Measurements from ENCODE around the gene APOC1.
"Not testable (repeated sequence)": the region's sequence is repeated elsewhere in the genome, so short reads cannot be mapped to it uniquely, and the experiment has no call there.

Gene APOC1

DNA sequence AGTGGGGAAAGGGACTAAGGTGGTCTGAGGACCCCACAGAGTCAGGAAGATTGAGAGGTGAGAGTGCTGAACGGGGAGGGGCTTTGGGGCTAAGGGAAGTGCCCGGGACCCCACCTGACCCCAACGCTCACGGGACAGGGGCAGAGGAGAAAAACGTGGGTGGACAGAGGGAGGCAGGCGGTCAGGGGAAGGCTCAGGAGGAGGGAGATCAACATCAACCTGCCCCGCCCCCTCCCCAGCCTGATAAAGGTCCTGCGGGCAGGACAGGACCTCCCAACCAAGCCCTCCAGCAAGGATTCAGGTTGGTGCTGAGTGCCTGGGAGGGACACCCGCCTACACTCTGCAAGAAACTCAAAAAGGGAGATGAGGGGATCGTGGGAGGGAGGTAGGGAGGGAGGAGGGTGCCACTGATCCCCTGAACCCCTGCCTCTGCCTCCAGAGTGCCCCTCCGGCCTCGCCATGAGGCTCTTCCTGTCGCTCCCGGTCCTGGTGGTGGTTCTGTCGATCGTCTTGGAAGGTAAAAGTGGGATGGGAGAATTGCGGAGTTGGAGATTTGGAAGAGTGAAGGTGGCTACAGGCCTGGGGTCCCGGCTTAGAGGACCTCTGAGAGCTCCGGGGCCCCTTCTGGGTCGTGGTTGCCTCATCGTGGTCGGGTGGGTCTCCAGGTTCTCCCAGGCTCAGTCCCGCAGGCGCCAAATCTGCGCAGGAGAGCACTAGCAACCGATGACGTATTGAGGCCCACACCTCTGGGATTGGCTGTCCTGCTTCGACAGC is at the start of gene APOC1:
APOC1 (plus strand) TSS at position 176 of the 774 bp plus-strand sequence; CDS start at position 460, 284 bp downstream.
- peak; percentile 92 for DNase-seq (ENCODE audit: low spot score)

DNA sequence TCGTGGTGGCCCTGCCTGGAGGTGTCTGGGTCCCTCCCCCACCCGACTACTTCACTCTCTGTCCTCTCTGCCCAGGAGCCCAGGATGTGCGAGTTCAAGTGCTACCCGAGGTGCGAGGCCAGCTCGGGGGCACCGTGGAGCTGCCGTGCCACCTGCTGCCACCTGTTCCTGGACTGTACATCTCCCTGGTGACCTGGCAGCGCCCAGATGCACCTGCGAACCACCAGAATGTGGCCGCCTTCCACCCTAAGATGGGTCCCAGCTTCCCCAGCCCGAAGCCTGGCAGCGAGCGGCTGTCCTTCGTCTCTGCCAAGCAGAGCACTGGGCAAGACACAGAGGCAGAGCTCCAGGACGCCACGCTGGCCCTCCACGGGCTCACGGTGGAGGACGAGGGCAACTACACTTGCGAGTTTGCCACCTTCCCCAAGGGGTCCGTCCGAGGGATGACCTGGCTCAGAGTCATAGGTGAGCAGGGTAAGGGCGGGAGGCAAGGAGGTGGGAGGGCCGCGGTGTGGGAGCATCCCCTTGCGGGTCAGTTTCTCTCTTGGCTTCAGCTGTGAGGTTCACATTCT is 49.1 kb upstream of the APOC1 start:
- DNase-seq (ENCODE audit: low spot score): no peak

DNA sequence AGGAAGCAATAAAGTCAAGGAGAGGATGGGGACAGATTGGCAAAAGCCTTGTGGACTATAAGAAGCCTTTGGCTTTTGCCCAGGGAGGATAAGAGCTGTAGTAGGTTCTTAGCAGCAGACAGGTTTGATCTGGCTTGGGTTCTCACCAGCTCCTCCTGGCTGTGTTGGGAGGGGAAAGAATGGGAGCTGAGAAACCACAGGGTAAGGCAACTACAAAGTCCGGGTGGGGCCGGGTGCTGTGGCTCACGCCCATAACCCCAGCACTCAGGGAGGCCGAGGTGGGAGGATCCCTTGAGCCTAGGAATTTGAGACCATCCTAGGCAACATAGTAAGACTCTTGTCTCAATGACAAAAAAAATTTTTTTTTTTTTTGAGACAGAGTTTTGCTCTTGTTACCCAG is 47.7 kb upstream of the APOC1 start:
- no peak for DNase-seq (ENCODE audit: low spot score)

DNA sequence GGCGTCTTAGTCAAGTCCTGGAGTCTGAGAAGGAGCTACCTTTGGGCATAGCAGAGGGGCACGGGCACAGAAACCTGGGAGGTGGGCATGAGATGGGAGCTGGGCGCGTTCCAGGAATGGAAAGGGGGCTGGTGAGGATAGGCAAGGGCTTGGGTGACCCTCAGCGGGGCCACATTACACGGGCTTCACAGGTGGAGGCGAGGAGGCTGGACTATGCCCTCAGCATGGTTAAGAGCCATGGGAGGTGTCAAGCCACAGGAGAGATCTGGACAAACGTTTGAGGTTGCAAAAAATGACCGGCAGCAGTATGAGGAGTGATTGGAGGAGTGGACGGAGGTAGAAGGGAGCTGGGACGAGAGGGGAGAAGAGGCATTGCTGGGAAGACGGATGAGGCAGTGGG is 46.8 kb upstream of the APOC1 start:
- no peak for DNase-seq (ENCODE audit: low spot score)

DNA sequence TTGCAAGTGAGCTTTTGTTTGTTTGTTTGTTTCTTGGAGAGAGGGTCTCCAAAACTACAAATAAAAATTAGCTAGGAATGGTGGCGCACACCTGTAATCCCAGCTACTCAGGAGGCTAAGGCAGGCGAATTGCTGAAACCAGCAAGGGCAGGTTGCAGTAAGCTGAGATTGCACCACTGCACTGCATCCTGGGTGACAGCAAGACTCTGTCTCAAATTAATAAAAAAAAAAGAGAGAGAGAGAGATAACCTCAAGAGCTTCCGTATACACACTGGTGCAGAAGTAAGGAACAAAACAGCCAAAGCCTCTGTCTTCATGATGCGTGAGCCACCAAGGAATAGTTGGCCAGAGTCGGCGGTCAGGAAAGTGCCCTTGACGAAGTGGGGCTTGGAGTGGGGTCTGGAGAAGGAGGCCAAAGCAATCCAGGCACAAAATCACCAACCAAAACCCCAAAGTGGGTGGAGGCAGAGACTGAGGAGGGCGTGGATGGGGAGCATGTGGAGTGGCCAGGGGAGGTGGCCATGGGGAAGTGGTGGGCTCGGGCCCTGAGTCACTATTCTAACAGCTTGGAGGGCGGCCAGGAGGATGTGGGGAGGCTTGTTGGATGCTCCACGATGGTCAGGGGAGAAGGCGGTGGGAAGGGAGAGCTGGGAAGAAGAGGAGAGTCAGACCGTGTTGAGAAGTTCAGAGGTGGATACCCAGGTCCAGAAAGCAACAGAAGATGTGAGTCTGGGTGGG is 44.5 kb upstream of the APOC1 start:
- DNase-seq (ENCODE audit: low spot score): no peak

DNA sequence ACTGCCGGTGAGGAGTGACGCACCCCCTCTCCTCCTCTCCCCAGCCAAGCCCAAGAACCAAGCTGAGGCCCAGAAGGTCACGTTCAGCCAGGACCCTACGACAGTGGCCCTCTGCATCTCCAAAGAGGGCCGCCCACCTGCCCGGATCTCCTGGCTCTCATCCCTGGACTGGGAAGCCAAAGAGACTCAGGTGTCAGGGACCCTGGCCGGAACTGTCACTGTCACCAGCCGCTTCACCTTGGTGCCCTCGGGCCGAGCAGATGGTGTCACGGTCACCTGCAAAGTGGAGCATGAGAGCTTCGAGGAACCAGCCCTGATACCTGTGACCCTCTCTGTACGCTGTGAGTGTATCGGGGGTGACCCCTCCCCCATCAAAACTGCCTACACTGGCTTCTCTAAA is 42.6 kb upstream of the APOC1 start:
- no peak for DNase-seq (ENCODE audit: low spot score)

DNA sequence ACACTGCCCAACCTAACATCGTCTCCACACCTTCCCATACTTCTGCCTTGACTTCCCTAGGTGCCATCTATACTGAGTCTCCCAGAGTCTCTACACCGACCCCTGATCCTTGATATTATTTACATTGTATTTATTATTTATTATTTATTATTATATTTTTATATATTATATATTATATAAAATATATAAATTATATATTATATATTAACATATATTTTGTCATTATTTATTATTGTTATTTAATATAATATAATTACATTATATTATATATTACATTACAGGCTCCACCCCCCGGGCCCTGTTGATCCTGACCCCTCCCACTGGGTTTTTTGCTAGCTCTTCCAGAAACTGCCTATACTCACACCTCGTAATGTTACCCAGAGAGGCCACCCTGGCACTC is 41.7 kb upstream of the APOC1 start:
- DNase-seq (ENCODE audit: low spot score): no peak

DNA sequence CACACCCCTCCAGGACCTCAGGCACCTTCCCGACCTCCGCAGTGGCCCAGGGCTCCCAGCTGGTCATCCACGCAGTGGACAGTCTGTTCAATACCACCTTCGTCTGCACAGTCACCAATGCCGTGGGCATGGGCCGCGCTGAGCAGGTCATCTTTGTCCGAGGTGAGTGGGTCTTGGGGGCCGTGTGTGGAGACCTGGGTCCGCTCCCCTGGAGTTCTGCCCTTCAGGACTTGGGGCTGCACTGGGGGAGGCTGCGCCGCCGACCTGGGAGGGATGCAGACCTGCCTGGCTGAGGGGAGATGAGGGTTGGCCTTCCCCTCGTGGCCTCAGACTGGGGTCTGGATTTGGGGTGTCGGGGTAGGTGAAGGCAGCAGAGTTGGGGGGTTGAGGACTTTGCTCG is 40.1 kb upstream of the APOC1 start:
- no peak for DNase-seq (ENCODE audit: low spot score)

DNA sequence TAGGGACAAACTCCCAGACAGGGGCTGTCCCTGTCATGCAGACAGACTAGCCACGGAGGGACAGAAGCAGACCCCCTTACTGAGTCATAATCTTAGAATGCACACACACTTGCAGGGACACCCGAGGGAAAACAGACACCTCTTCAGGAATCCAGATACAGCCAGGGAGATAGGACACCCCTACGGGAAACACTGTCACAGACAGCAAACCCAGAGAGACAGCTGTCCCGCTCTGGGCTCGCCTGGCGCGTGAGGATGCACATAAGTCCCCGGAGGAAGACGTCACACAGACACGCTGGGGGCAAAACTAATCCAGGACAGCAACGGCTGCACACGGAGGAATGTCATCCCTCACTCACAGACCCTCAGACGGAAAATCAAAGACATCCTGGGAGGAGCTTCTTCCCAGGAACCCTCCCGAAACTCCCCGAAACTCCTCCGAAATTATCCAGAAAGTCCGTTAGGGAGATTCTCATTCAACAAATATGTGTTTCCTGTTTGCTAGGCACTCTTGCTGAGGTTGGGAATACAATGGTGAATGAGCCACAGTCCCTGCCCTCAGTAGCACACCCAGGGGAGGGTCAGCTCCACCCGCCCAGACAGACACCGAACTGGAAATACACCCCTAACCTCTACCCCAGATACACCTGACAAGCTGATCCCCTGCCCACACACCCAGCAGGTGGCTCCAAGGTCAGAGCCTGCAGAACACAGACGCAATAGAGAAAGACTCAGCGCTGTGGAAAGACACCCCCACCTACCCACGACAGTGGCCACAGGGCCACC is 38.5 kb upstream of the APOC1 start:
- DNase-seq (ENCODE audit: low spot score): no peak

DNA sequence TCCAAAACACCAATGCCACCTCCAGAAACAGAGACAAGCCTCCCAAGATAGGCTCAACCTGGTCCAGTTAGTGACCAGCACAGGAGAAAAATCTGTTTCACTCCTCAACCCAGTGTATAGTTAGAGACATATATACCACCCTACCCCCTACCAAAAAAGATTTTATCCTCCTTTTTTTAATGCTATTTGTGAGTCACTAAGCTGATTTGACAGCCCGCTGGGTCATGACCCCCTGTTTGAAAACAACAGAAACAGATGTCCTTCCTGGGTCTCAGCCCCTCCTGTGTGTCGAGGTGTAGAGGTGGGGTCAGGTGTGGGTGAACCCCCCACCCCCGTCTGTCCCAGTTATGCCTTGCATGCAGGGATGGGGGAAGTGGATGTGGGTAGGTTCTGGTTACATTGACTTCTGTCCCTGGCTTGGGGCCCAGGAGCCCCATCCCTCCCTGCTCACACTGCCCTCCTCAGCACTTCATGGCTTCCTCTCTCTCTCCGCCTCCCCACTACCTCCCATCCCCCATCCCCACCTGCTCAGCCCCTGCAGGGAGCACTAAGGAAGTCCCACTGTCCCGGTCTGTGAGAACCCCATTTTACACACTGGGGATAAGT is 37.4 kb upstream of the APOC1 start:
- DNase-seq (ENCODE audit: low spot score): no peak

DNA sequence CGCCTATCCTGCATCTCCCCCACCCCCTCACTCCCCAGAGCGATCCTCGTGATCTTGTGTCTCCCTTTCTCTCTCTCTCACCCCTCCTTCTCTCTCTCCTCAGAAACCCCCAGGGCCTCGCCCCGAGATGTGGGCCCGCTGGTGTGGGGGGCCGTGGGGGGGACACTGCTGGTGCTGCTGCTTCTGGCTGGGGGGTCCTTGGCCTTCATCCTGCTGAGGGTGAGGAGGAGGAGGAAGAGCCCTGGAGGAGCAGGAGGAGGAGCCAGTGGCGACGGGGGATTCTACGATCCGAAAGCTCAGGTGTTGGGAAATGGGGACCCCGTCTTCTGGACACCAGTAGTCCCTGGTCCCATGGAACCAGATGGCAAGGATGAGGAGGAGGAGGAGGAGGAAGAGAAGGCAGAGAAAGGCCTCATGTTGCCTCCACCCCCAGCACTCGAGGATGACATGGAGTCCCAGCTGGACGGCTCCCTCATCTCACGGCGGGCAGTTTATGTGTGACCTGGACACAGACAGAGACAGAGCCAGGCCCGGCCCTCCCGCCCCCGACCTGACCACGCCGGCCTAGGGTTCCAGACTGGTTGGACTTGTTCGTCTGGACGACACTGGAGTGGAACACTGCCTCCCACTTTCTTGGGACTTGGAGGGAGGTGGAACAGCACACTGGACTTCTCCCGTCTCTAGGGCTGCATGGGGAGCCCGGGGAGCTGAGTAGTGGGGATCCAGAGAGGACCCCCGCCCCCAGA is 36.1 kb upstream of the APOC1 start:
- no peak for DNase-seq (ENCODE audit: low spot score)

DNA sequence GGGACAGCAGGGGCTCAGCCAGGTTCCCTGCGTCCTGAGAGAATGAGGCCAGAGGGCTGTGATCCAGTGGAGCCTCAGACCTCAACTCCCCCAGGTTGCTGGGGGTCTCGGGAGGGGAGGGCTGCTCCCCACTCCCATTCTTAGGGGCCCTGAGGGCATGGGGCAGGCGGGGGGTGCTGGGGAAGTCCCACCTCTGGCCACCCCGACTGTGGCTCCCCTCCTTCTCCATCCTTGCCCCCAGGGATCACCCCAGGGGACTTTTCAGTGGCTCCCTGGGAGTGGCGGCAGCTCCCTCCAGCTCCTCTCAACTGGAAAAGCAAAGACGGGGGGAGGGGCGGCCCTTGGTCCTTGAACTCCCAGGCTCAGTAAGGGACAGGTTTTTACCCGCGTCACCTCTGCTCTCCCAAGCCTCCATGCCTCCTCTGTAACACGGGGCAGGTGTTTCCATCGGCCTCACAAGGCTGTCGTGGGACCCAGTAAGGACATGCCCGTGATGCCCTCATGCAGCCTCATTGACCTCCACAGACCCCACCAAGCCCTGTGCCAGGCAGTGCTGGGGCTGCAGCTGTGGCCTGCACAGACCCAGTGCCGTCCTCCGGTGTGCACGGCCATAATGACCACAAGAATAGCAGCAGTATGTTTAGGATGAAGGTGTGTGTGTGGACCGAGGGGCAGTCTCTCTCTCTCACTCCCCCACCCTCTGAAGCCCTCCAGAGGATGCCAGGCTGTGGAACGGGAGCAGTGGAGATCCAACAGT is 34.9 kb upstream of the APOC1 start:
- no peak for DNase-seq (ENCODE audit: low spot score)

DNA sequence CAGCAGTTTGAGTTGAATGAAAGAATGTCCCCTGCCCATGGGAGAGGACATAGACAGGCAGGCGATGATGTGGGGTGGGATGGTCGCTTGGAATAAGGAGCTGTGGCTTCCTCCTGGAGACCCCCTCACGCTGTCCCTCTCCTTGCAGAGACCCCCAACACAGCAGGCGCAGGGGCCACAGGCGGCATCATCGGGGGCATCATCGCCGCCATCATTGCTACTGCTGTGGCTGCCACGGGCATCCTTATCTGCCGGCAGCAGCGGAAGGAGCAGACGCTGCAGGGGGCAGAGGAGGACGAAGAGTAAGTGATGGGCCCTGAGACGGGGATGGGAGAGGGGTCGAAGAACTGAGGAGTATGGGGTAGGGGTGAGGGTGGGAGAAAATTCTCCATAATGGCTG is 32.3 kb upstream of the APOC1 start:
- no peak for DNase-seq (ENCODE audit: low spot score)

DNA sequence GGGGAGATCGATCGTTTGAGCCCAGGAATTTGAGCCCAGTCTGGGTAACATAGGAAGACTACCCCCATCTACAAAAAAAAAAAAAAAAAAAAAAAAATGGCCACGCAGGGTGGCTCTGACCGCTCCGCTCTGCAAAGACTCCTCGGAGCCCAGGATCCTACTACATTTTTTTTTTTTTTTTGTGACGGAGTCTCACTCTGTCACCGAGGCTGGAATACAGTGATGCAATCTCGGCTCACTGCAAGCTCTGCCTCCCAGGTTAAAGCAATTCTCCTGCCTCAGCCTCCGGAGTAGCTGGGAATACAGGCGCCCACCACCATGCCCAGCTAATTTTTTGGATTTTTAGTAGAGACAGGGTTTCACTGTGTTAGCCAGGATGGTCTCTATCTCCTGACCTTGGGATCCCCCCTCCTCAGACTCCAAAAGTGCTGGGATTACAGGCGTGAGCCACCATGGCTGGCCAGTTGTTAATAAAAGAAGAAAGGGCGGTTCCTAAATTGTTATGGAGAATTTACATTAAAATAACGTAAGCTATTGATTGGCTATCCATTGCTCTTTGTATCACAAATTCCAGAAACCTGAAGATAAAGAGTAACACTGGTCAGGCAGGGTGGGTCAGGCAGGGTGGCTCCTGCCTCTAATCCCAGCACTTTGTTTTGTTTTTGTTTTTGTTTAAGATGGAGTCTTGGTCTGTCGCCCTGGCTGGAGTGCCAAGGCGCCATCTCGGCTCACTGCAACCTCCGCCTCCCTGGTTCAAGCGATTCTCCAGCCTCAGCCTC is 31.6 kb upstream of the APOC1 start:
- not testable (repeated sequence) for DNase-seq (ENCODE audit: low spot score)

DNA sequence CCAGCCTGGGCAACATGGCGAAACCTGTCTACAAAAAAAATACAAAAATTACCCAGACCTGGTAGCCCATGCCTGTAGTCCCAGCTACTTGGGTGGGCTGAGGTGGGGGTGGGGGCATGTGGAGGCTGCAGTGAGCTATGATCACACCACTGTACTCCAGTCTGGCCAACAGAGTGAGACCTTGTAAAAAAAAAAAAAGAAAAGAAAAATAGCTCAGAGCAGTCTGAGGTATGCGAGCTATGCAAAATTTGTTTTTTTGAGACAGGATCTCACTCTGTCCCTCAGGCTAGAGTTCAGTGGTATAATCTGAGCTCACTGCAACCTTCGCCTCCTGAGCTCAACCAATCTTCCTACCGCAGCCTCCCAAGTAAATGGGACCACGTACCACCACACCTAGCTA is 30.5 kb upstream of the APOC1 start:
- no peak for DNase-seq (ENCODE audit: low spot score)

DNA sequence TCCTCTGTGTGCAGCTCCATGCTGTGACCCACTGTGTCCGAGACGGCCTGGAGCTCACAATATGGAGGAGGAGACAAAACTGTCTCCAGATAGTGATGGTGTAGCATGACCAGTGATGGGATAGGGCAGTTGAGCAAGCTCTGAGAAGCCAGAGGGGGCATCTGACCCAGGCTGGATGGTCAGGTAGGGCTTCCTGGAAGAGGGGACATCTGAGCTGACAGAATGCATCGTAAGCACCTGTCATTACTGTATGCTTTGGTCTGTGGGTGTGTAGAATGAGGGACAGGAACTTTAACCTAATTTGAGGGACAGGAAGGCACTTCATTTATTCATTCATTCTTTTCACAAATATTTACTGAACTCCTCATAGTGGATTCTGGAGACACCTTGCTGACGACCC is 29.8 kb upstream of the APOC1 start:
- no peak for DNase-seq (ENCODE audit: low spot score)

DNA sequence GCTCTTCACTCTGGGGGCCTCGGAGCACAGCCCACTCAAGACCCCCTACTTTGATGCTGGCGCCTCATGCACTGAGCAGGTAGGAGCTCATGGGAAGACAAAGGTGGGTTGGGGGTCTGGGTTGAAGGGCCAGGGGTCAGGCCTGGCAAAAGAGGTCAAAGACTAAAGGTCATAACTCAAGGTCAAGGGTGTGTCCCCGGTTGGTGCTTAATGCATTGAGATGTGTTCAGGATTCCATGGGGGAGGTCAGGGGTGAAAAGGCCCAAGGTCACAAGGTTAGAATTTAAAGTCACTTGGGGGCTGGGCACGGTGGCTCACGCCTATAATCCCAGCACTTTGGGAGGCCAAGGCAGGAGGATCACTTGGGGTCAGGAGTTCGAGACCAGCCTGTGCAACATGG is 28.3 kb upstream of the APOC1 start:
- no peak for DNase-seq (ENCODE audit: low spot score)

DNA sequence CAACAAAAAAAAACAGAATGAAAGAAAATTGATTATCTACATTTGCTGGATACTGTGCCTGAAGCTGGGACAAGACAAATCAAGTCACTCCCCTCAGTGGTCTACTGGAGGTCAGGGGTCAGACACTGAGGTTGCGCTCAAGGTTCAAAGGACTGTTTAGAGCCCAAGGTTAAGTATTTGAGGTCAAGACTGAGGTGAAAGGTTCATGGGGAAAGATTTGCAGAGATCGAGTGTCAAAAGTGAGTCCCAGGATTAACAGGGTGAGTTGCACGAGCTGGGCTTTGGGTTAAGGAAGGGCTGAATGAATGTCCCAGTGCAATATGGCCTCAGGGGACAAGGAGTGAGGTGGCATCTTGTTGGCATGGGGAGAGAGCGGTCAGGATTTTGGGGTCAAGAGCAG is 26.8 kb upstream of the APOC1 start:
- DNase-seq (ENCODE audit: low spot score): no peak

DNA sequence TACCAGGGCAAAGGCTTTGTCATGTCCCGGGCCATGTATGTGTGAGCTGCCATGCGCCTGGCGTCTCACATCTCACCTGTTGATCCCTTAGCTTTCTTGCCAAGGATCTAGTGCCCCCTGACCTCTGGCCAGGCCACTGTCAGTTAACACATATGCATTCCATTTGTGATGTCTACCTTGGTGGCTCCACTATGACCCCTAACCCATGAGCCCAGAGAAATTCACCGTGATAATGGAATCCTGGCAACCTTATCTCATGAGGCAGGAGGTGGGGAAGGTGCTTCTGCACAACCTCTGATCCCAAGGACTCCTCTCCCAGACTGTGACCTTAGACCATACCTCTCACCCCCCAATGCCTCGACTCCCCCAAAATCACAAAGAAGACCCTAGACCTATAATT is 26.1 kb upstream of the APOC1 start:
- DNase-seq (ENCODE audit: low spot score): not testable (repeated sequence)

DNA sequence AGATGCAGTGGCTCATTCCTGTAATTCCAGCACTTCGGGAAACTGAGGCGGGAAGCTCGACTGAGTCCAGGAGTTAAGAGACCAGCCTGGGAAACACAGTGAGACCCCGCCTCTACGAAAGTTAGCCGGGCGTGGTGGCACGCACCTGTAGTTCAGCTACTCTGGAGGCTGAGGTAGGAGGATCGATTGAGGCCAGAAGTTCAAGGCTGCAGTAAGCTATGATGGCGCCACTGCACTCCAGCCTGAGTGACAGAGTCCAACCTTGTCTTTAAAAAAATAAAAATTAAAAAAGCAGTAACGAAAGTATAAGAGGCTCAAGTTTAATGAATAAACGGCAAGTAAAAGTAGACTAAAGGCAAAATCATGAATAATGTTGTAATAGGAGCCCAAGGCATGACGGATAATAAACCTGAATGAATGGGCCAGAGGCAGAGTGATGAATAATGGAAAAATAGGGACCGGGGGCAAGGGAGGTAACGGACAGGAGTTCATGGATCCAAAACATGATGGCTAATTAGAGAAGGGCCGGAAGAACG is 24.5 kb upstream of the APOC1 start:
- no peak for DNase-seq (ENCODE audit: low spot score)
